ENCODE results near the gene MUC13.

- TF ChIP-seq MXI1 (IDR thresholded peaks at IDR 0.05; ENCODE audit: borderline replicate concordance, low read depth, low read length) (no peak), POLR2A (IDR thresholded peaks at IDR 0.05; ENCODE audit: low read depth, low read length) (no peak), RAD21 (IDR thresholded peaks at IDR 0.05; ENCODE audit: low read length) (no peak), RCOR1 (IDR thresholded peaks at IDR 0.05; ENCODE audit: insufficient replicate concordance, low read length) (no peak), FOS (IDR thresholded peaks at IDR 0.05; ENCODE audit: low read depth, low read length) (no peak), MAZ (IDR thresholded peaks at IDR 0.05; ENCODE audit: borderline replicate concordance, low read depth, low read length) (no peak), CEBPB (IDR thresholded peaks at IDR 0.05; ENCODE audit: low read depth, low read length) (no peak), BHLHE40 (IDR thresholded peaks at IDR 0.05; ENCODE audit: low read depth, low read length) (no peak)
- TF ChIP-seq, protein P1, sequence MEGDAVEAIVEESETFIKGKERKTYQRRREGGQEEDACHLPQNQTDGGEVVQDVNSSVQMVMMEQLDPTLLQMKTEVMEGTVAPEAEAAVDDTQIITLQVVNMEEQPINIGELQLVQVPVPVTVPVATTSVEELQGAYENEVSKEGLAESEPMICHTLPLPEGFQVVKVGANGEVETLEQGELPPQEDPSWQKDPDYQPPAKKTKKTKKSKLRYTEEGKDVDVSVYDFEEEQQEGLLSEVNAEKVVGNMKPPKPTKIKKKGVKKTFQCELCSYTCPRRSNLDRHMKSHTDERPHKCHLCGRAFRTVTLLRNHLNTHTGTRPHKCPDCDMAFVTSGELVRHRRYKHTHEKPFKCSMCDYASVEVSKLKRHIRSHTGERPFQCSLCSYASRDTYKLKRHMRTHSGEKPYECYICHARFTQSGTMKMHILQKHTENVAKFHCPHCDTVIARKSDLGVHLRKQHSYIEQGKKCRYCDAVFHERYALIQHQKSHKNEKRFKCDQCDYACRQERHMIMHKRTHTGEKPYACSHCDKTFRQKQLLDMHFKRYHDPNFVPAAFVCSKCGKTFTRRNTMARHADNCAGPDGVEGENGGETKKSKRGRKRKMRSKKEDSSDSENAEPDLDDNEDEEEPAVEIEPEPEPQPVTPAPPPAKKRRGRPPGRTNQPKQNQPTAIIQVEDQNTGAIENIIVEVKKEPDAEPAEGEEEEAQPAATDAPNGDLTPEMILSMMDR (conservative IDR thresholded peaks at IDR 0.05; ENCODE audit: low read depth, low read length), result no peak
- TF ChIP-seq, protein P2, sequence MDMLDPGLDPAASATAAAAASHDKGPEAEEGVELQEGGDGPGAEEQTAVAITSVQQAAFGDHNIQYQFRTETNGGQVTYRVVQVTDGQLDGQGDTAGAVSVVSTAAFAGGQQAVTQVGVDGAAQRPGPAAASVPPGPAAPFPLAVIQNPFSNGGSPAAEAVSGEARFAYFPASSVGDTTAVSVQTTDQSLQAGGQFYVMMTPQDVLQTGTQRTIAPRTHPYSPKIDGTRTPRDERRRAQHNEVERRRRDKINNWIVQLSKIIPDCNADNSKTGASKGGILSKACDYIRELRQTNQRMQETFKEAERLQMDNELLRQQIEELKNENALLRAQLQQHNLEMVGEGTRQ (IDR thresholded peaks at IDR 0.05; ENCODE audit: low read depth, low read length), result no peak
Measured at GRCh38 chr3:124893526-124893925, 41.0 kb downstream of the MUC13 start.
